HEK293 (cell line): ENCODE data around the gene LOXL1.

Experiments used
- ATF2 ChIP-seq: fragments of 450-650 bp; formaldehyde crosslinking; IDR thresholded peaks from 2 replicates; pipeline ENCODE4 v1.5.1; 2016; ENCODE audit warnings: missing biosample characterization, missing genetic modification characterization, low read depth
- BCL6B ChIP-seq: fragments of 450-650 bp; formaldehyde crosslinking; IDR thresholded peaks from 2 replicates; pipeline ENCODE4 v1.5.1; 2017; ENCODE audit warnings: missing biosample characterization, missing genetic modification characterization
- KLF16 ChIP-seq: fragments of 450-650 bp; formaldehyde crosslinking; IDR thresholded peaks from 2 replicates; pipeline ENCODE4 v1.5.1; 2017; ENCODE audit warnings: missing biosample characterization, missing genetic modification characterization
- KLF17 ChIP-seq: fragments of 450-650 bp; formaldehyde crosslinking; IDR thresholded peaks from 2 replicates; pipeline ENCODE4 v1.5.1; 2016; ENCODE audit warnings: missing biosample characterization, missing genetic modification characterization
- PATZ1 ChIP-seq: fragments of 450-650 bp; formaldehyde crosslinking; IDR thresholded peaks from 2 replicates; pipeline ENCODE4 v1.5.1; 2016; ENCODE audit warnings: missing biosample characterization, missing genetic modification characterization
- WT1 ChIP-seq: fragments of 450-650 bp; formaldehyde crosslinking; IDR thresholded peaks from 2 replicates; pipeline ENCODE4 v1.5.1; 2016; ENCODE audit warnings: missing biosample characterization, missing genetic modification characterization
- YY1 ChIP-seq: fragments of 450-650 bp; formaldehyde crosslinking; IDR thresholded peaks from 2 replicates; pipeline ENCODE4 v1.5.1; 2018; ENCODE audit warnings: missing biosample characterization, missing genetic modification characterization
- ZNF146 ChIP-seq: fragments of 450-650 bp; formaldehyde crosslinking; IDR thresholded peaks from 2 replicates; pipeline ENCODE4 v1.5.1; 2016; ENCODE audit warnings: missing biosample characterization, missing genetic modification characterization
- ZNF157 ChIP-seq: fragments of 450-650 bp; formaldehyde crosslinking; IDR thresholded peaks from 2 replicates; pipeline ENCODE4 v1.5.1; 2016; ENCODE audit warnings: missing biosample characterization, missing genetic modification characterization
- ZNF184 ChIP-seq: fragments of 450-650 bp; IDR thresholded peaks from 2 replicates; pipeline ENCODE4 v1.5.1; 2018; ENCODE audit warnings: missing biosample characterization, mild to moderate bottlenecking, missing genetic modification characterization
- ZNF311 ChIP-seq: fragments of 450-650 bp; formaldehyde crosslinking; IDR thresholded peaks from 2 replicates; pipeline ENCODE4 v1.5.1; 2017; ENCODE audit warnings: missing biosample characterization, missing genetic modification characterization, borderline replicate concordance
- ZNF324 ChIP-seq: fragments of 450-650 bp; formaldehyde crosslinking; IDR thresholded peaks from 2 replicates; pipeline ENCODE4 v1.5.1; 2016; ENCODE audit warnings: missing biosample characterization, missing genetic modification characterization
- ZNF398 ChIP-seq: fragments of 450-650 bp; formaldehyde crosslinking; IDR thresholded peaks from 2 replicates; pipeline ENCODE4 v1.5.1; 2017; ENCODE audit warnings: missing biosample characterization, missing genetic modification characterization
- ZNF510 ChIP-seq: fragments of 450-650 bp; formaldehyde crosslinking; IDR thresholded peaks from 2 replicates; pipeline ENCODE4 v1.5.1; 2018; ENCODE audit warnings: mild to moderate bottlenecking, missing genetic modification characterization, missing biosample characterization; ENCODE audit not compliant: insufficient replicate concordance
- ZNF518A ChIP-seq: fragments of 450-650 bp; formaldehyde crosslinking; conservative IDR thresholded peaks from 2 replicates; pipeline ENCODE4 v1.5.1; 2016; ENCODE audit warnings: low read depth, missing biosample characterization, missing genetic modification characterization
- ZNF521 ChIP-seq: fragments of 450-650 bp; formaldehyde crosslinking; IDR thresholded peaks from 2 replicates; pipeline ENCODE4 v1.5.1; 2017; ENCODE audit warnings: missing biosample characterization, mild to moderate bottlenecking, missing genetic modification characterization
- ZNF555 ChIP-seq: fragments of 450-650 bp; formaldehyde crosslinking; conservative IDR thresholded peaks from 2 replicates; pipeline ENCODE4 v1.5.1; 2017; ENCODE audit warnings: missing biosample characterization, mild to moderate bottlenecking, missing genetic modification characterization, inconsistent platforms
- ZNF610 ChIP-seq: fragments of 450-650 bp; formaldehyde crosslinking; IDR thresholded peaks from 2 replicates; pipeline ENCODE4 v1.5.1; 2016; ENCODE audit warnings: missing biosample characterization, missing genetic modification characterization, borderline replicate concordance
- ZNF621 ChIP-seq: fragments of 450-650 bp; formaldehyde crosslinking; IDR thresholded peaks from 2 replicates; pipeline ENCODE4 v1.5.1; 2017; ENCODE audit warnings: missing biosample characterization, missing genetic modification characterization
- ZNF629 ChIP-seq: fragments of 450-650 bp; formaldehyde crosslinking; IDR thresholded peaks from 2 replicates; pipeline ENCODE4 v1.5.1; 2017; ENCODE audit warnings: missing biosample characterization, missing genetic modification characterization
- ZNF785 ChIP-seq: fragments of 450-650 bp; formaldehyde crosslinking; IDR thresholded peaks from 2 replicates; pipeline ENCODE4 v1.5.1; 2016; ENCODE audit warnings: missing biosample characterization, missing genetic modification characterization
- ZNF843 ChIP-seq: fragments of 450-650 bp; formaldehyde crosslinking; IDR thresholded peaks from 2 replicates; pipeline ENCODE4 v1.5.1; 2016; ENCODE audit warnings: missing biosample characterization, missing genetic modification characterization
- ZSCAN30 ChIP-seq: fragments of 450-650 bp; IDR thresholded peaks from 2 replicates; pipeline ENCODE4 v1.5.1; 2018; ENCODE audit warnings: missing biosample characterization, mild to moderate bottlenecking, missing genetic modification characterization, moderate library complexity

LOXL1 gene

GRCh38 chr15:73922186-73923151 is 3.8 kb upstream of the LOXL1 start (continued):
- TF ChIP-seq ATF2, result no peak
- no peak for TF ChIP-seq ZNF510 (tag by site-specific recombination)
- 0 out of 2 replicates have a peak, but pooled peaks have one; percentile 18 for TF ChIP-seq ZNF518A (tag by site-specific recombination)
- TF ChIP-seq WT1, result peak; percentile 84
- TF ChIP-seq YY1 (tag by site-specific recombination), result no peak
- TF ChIP-seq ZNF610 (tag by site-specific recombination), result no peak
- no peak for TF ChIP-seq ZSCAN30 (tag by site-specific recombination)
- TF ChIP-seq ZNF555, result no peak
- peak; percentile 78 for TF ChIP-seq PATZ1 (tag by site-specific recombination)
- TF ChIP-seq ZNF521 (tag by site-specific recombination), result no peak
- TF ChIP-seq ZNF324 (tag by site-specific recombination), result peak; percentile 61; the same call in 1 of the 2 replicates
- peak; percentile 85 for TF ChIP-seq KLF17 (tag by site-specific recombination)
- 0 out of 2 replicates have a peak, but pooled peaks have one; percentile 15 for TF ChIP-seq KLF16 (tag by site-specific recombination)
- TF ChIP-seq ZNF146 (tag by site-specific recombination), result no peak
- no peak for TF ChIP-seq ZNF184 (tag by site-specific recombination)
- no peak for TF ChIP-seq ZNF785 (tag by site-specific recombination)
- TF ChIP-seq BCL6B (tag by site-specific recombination), result no peak
- TF ChIP-seq ZNF311 (tag by site-specific recombination), result no peak
- no peak for TF ChIP-seq ZNF157 (tag by site-specific recombination)
- TF ChIP-seq ZNF629 (tag by site-specific recombination), result 0 out of 2 replicates have a peak, but pooled peaks have one; percentile 22
- TF ChIP-seq ZNF843, result no peak
- no peak for TF ChIP-seq ZNF621 (tag by site-specific recombination)
- peak; percentile 77 for TF ChIP-seq ZNF398
